ENCODE results near the gene CNRIP1. TPM values are rescaled to one million over a fixed set of nuclear protein-coding genes. Genes with fewer than 3 reads are reported as not detected.

The CNRIP1 gene
- total RNA-seq, 1 donor from 2014 or later: 8.8 TPM

- H3K4me3 ChIP-seq (ENCODE audit: low read depth, low read length): no peak within 1 kb of the TSS
These were observed 45.3 kb upstream of the CNRIP1 start, which contains the start of gene PLEK for GRCh38 chr2:68365087-68365486. PLEK (plus strand) TSS chr2:68365282; CDS start chr2:68365352, 70 bp downstream.

GRCh38 chr2:68363721-68364120, 44.0 kb upstream of the CNRIP1 start:
- TF ChIP-seq CTCF (IDR thresholded peaks at IDR 0.05; ENCODE audit: insufficient read depth, low read length, poor library complexity, severe bottlenecking): no peak
- Histone ChIP-seq H3K27me3 (ENCODE audit: control insufficient read depth, insufficient read depth, low read length) (no peaks in the 10 kb centered on the region), H3K36me3 (ENCODE audit: control insufficient read depth, insufficient read depth, low read length) (no peaks in the 10 kb centered on the region), H3K4me3 (ENCODE audit: low read depth, low read length) (no peak overlapping the region)
- no peak for DNase-seq (ENCODE audit: low read depth)

More at GRCh38 chr2:68365087-68365486, 45.3 kb upstream of the CNRIP1 start, which contains the start of gene PLEK:
- H3K36me3 ChIP-seq (ENCODE audit: control insufficient read depth, insufficient read depth, low read length): no peaks in the 10 kb centered on the region
- TF ChIP-seq CTCF (IDR thresholded peaks at IDR 0.05; ENCODE audit: insufficient read depth, low read length, poor library complexity, severe bottlenecking): no peak
- no peak for DNase-seq (ENCODE audit: low read depth)
- no peaks in the 10 kb centered on the region for H3K27me3 ChIP-seq (ENCODE audit: control insufficient read depth, insufficient read depth, low read length)

GRCh38 chr2:68362749-68363148, 43.0 kb upstream of the CNRIP1 start:
- DNase-seq (ENCODE audit: low read depth): no peak
- TF ChIP-seq CTCF (IDR thresholded peaks at IDR 0.05; ENCODE audit: insufficient read depth, low read length, poor library complexity, severe bottlenecking): no peak
- no peaks in the 10 kb centered on the region for H3K36me3 ChIP-seq (ENCODE audit: control insufficient read depth, insufficient read depth, low read length)
- H3K27me3 ChIP-seq (ENCODE audit: control insufficient read depth, insufficient read depth, low read length): no peaks in the 10 kb centered on the region
- no peak overlapping the region for H3K4me3 ChIP-seq (ENCODE audit: low read depth, low read length)

GRCh38 chr2:68362069-68362468, 42.3 kb upstream of the CNRIP1 start:
- Histone ChIP-seq H3K4me3 (ENCODE audit: low read depth, low read length) (no peak overlapping the region), H3K27me3 (ENCODE audit: control insufficient read depth, insufficient read depth, low read length) (no peaks in the 10 kb centered on the region), H3K36me3 (ENCODE audit: control insufficient read depth, insufficient read depth, low read length) (no peaks in the 10 kb centered on the region)
- peak; percentile 75 for TF ChIP-seq CTCF (IDR thresholded peaks at IDR 0.05; ENCODE audit: insufficient read depth, low read length, poor library complexity, severe bottlenecking)
- DNase-seq (ENCODE audit: low read depth): no peak

- Histone ChIP-seq H3K27me3 (ENCODE audit: control insufficient read depth, insufficient read depth, low read length) (no peaks in the 10 kb centered on the region), H3K36me3 (ENCODE audit: control insufficient read depth, insufficient read depth, low read length) (no peaks in the 10 kb centered on the region), H3K4me3 (ENCODE audit: low read depth, low read length) (no peak overlapping the region)
- peak; percentile 4 for TF ChIP-seq CTCF (IDR thresholded peaks at IDR 0.05; ENCODE audit: insufficient read depth, low read length, poor library complexity, severe bottlenecking)
- no peak for DNase-seq (ENCODE audit: low read depth)
These were observed 40.1 kb upstream of the CNRIP1 start for GRCh38 chr2:68359889-68360288.

GRCh38 chr2:68357605-68358337, 38.0 kb upstream of the CNRIP1 start:
- no peak for DNase-seq (ENCODE audit: low read depth)
- Histone ChIP-seq H3K27me3 (ENCODE audit: control insufficient read depth, insufficient read depth, low read length) (no peaks in the 10 kb centered on the region), H3K36me3 (ENCODE audit: control insufficient read depth, insufficient read depth, low read length) (no peaks in the 10 kb centered on the region), H3K4me3 (ENCODE audit: low read depth, low read length) (no peak overlapping the region)
- peak; percentile 30 for TF ChIP-seq CTCF (IDR thresholded peaks at IDR 0.05; ENCODE audit: insufficient read depth, low read length, poor library complexity, severe bottlenecking)
